HEK293 (cell line): ENCODE results near the gene TBC1D16.

Experiments used
- CTCF ChIA-PET: fragments of 350-600 bp; formaldehyde crosslinking; extraction: SDS; loops from one replicate; lab custom pipeline; 2021; ENCODE audit warnings: antibody characterized with exemption; lab: Yijun Ruan, JAX
- POLR2A ChIA-PET: fragments of 300-600 bp; formaldehyde crosslinking; extraction: SDS; loops from one replicate; lab custom pipeline; 2020; ENCODE audit warnings: antibody characterized with exemption, inconsistent platforms; lab: Yijun Ruan, JAX
- H3K27ac ChIP-seq: fragments of 200-500 bp; sonication (Bioruptor generic); 2 replicates; pipeline ENCODE4 v1.5.1; 2014; ENCODE audit warnings: low read depth, low read length, control low read depth, inconsistent platforms; ENCODE audit errors: extremely low read depth
- H3K36me3 ChIP-seq, 2 experiments: fragments of 200-500 bp in 1 of 2; sonication (Bioruptor generic) in 1 of 2; 1 replicate in 1 of 2; 2 replicates in 1 of 2; pipeline ENCODE4 v1.5.1; 2014 to 2017; ENCODE audit warnings: inconsistent platforms in 2 of 2, low read length in 2 of 2; ENCODE audit not compliant: control insufficient read depth in 2 of 2, insufficient read depth in 1 of 2
- H3K4me1 ChIP-seq: fragments of 200-500 bp; sonication (Bioruptor generic); 2 replicates; pipeline ENCODE4 v1.5.1; 2014; ENCODE audit warnings: mild to moderate bottlenecking, low read length, inconsistent platforms; ENCODE audit not compliant: control insufficient read depth, insufficient read depth
- H3K4me3 ChIP-seq: 2 replicates; pipeline ENCODE4 v1.5.1; 2011; ENCODE audit warnings: low read depth, mild to moderate bottlenecking, control low read depth, low read length, moderate library complexity
- H3K9me3 ChIP-seq: fragments of 200-500 bp; sonication (Bioruptor generic); 2 replicates; pipeline ENCODE4 v1.5.1; 2014; ENCODE audit warnings: low read depth, low read length, inconsistent platforms; ENCODE audit not compliant: control insufficient read depth, insufficient read depth
- EGR2 ChIP-seq: fragments of 450-650 bp; formaldehyde crosslinking; IDR thresholded peaks from 2 replicates; pipeline ENCODE4 v1.5.1; 2016; ENCODE audit warnings: low read depth, missing biosample characterization, missing genetic modification characterization
- ELK4 ChIP-seq: IDR thresholded peaks from 2 replicates; pipeline ENCODE4 v1.6.1; 2011; ENCODE audit warnings: mild to moderate bottlenecking, low read depth, low read length, borderline replicate concordance
- KLF7 ChIP-seq: fragments of 450-650 bp; formaldehyde crosslinking; IDR thresholded peaks from 2 replicates; pipeline ENCODE4 v1.5.1; 2016; ENCODE audit warnings: missing biosample characterization, missing genetic modification characterization, borderline replicate concordance
- YY1 ChIP-seq: fragments of 450-650 bp; formaldehyde crosslinking; IDR thresholded peaks from 2 replicates; pipeline ENCODE4 v1.5.1; 2018; ENCODE audit warnings: missing biosample characterization, missing genetic modification characterization
- ZBTB17 ChIP-seq: fragments of 450-650 bp; formaldehyde crosslinking; IDR thresholded peaks from 2 replicates; pipeline ENCODE4 v1.5.1; 2016; ENCODE audit warnings: missing biosample characterization, missing genetic modification characterization
- ZEB2 ChIP-seq: fragments of 450-650 bp; formaldehyde crosslinking; IDR thresholded peaks from 2 replicates; pipeline ENCODE4 v1.5.1; 2016; ENCODE audit warnings: missing biosample characterization, missing genetic modification characterization
- ZFP41 ChIP-seq: fragments of 450-650 bp; formaldehyde crosslinking; IDR thresholded peaks from 2 replicates; pipeline ENCODE4 v1.5.1; 2016; ENCODE audit warnings: missing biosample characterization, missing genetic modification characterization, borderline replicate concordance
- ZNF2 ChIP-seq: fragments of 450-650 bp; formaldehyde crosslinking; IDR thresholded peaks from 2 replicates; pipeline ENCODE4 v1.5.1; 2016; ENCODE audit warnings: missing biosample characterization, missing genetic modification characterization
- ZNF24 ChIP-seq: fragments of 450-650 bp; formaldehyde crosslinking; IDR thresholded peaks from 2 replicates; pipeline ENCODE4 v1.5.1; 2016; ENCODE audit warnings: missing biosample characterization, missing genetic modification characterization
- ZNF280C ChIP-seq: fragments of 450-650 bp; formaldehyde crosslinking; IDR thresholded peaks from 2 replicates; pipeline ENCODE4 v1.5.1; 2016; ENCODE audit warnings: missing biosample characterization, missing genetic modification characterization
- ZNF324 ChIP-seq: fragments of 450-650 bp; formaldehyde crosslinking; IDR thresholded peaks from 2 replicates; pipeline ENCODE4 v1.5.1; 2016; ENCODE audit warnings: missing biosample characterization, missing genetic modification characterization
- ZNF366 ChIP-seq: fragments of 450-650 bp; formaldehyde crosslinking; conservative IDR thresholded peaks from 2 replicates; pipeline ENCODE4 v1.5.1; 2016; ENCODE audit warnings: missing biosample characterization, missing genetic modification characterization
- ZNF391 ChIP-seq: fragments of 450-650 bp; formaldehyde crosslinking; IDR thresholded peaks from 2 replicates; pipeline ENCODE4 v1.5.1; 2016; ENCODE audit warnings: low read depth, missing biosample characterization, missing genetic modification characterization, borderline replicate concordance
- ZNF449 ChIP-seq: fragments of 450-650 bp; formaldehyde crosslinking; IDR thresholded peaks from 2 replicates; pipeline ENCODE4 v1.5.1; 2017; ENCODE audit warnings: missing biosample characterization, mild to moderate bottlenecking, missing genetic modification characterization, moderate library complexity
- ZNF501 ChIP-seq: fragments of 450-650 bp; formaldehyde crosslinking; IDR thresholded peaks from 2 replicates; pipeline ENCODE4 v1.5.1; 2016; ENCODE audit warnings: missing biosample characterization, missing genetic modification characterization
- ZNF561 ChIP-seq: fragments of 450-650 bp; IDR thresholded peaks from 2 replicates; pipeline ENCODE4 v1.5.1; 2018; ENCODE audit warnings: missing biosample characterization, missing genetic modification characterization, borderline replicate concordance
- ZNF596 ChIP-seq: fragments of 450-650 bp; IDR thresholded peaks from 2 replicates; pipeline ENCODE4 v1.5.0; 2018; ENCODE audit warnings: missing biosample characterization, mild to moderate bottlenecking, missing genetic modification characterization, moderate library complexity
- ZNF624 ChIP-seq: fragments of 450-650 bp; formaldehyde crosslinking; IDR thresholded peaks from 2 replicates; pipeline ENCODE4 v1.5.1; 2017; ENCODE audit warnings: missing biosample characterization, missing genetic modification characterization
- ZNF639 ChIP-seq: fragments of 450-650 bp; formaldehyde crosslinking; IDR thresholded peaks from 2 replicates; pipeline ENCODE4 v1.5.1; 2016; ENCODE audit warnings: missing biosample characterization, missing genetic modification characterization
- ZNF658 ChIP-seq: fragments of 450-650 bp; formaldehyde crosslinking; IDR thresholded peaks from 2 replicates; pipeline ENCODE4; 2016; ENCODE audit warnings: missing biosample characterization, missing genetic modification characterization
- ZNF670 ChIP-seq: fragments of 450-650 bp; formaldehyde crosslinking; IDR thresholded peaks from 2 replicates; pipeline ENCODE4 v1.5.1; 2016; ENCODE audit warnings: missing biosample characterization, missing genetic modification characterization, low read depth
- ZNF704 ChIP-seq: fragments of 450-650 bp; formaldehyde crosslinking; IDR thresholded peaks from 2 replicates; pipeline ENCODE4 v1.5.1; 2016; ENCODE audit warnings: missing biosample characterization, missing genetic modification characterization
- ZSCAN16 ChIP-seq: fragments of 450-650 bp; formaldehyde crosslinking; IDR thresholded peaks from 2 replicates; pipeline ENCODE4 v1.5.1; 2016; ENCODE audit warnings: missing biosample characterization, missing genetic modification characterization
- TF ChIP-seq, protein P1 (sequence below): fragments of 450-650 bp; formaldehyde crosslinking; IDR thresholded peaks from 2 replicates; pipeline ENCODE4 v1.5.1; 2016; ENCODE audit warnings: missing biosample characterization, missing genetic modification characterization, low read depth

Gene TBC1D16

GRCh38 chr17:79948406-79948944 is 87.2 kb downstream of the TBC1D16 start:
- no peak overlapping the region for H3K4me3 ChIP-seq
- peaks cover 0 to 59% of the 10 kb centered on the region in 2 experiments; a peak in 1 of 3 replicates for H3K36me3 ChIP-seq
- no peak for TF ChIP-seq ZNF391
- TF ChIP-seq ELK4, result no peak
- no peak for TF ChIP-seq ZNF596 (tag by site-specific recombination)
- no peak for TF ChIP-seq ZNF24 (tag by site-specific recombination)
- TF ChIP-seq YY1 (tag by site-specific recombination), result no peak
- TF ChIP-seq ZNF624 (tag by site-specific recombination), result no peak
- TF ChIP-seq ZNF2 (tag by site-specific recombination), result no peak
- no peak for TF ChIP-seq ZNF658 (tag by site-specific recombination)
- no peak for TF ChIP-seq KLF7
- no peak for TF ChIP-seq EGR2 (tag by site-specific recombination)
- TF ChIP-seq, all 188 proteins: peak for 0
- H3K9me3 ChIP-seq, result no peaks in the 10 kb centered on the region
- CTCF ChIA-PET, result no interaction called here
- H3K4me1 ChIP-seq, result no peaks in the 10 kb centered on the region
- POLR2A ChIA-PET, result no interaction called here
- H3K27ac ChIP-seq, result no peak overlapping the region

- Histone ChIP-seq H3K36me3 (peaks cover 0 to 68% of the 10 kb centered on the region in 2 experiments; a peak in 1 of 3 replicates), H3K4me3 (no peak overlapping the region), H3K27ac (no peak overlapping the region), H3K4me1 (no peaks in the 10 kb centered on the region), H3K9me3 (no peaks in the 10 kb centered on the region)
- ChIA-PET POLR2A (interaction anchor here (0.6 kb wide), 1 partner anchor 34 kb away, joined by 4 read pairs; no protein-coding TSS in a partner anchor), CTCF (interaction anchor here (1.5 kb wide), 1 partner anchor 23 kb away, joined by 7 read pairs; no protein-coding TSS in a partner anchor)
- TF ChIP-seq ZNF501 (no peak), ZNF366 (no peak), ZFP41 (tag by site-specific recombination) (no peak), ZNF324 (tag by site-specific recombination) (no peak), ZNF561 (tag by site-specific recombination) (no peak), ZEB2 (tag by site-specific recombination) (no peak), ZNF704 (tag by site-specific recombination) (no peak), ZNF280C (tag by site-specific recombination) (no peak), ZSCAN16 (no peak), ZNF449 (no peak), ZNF670 (no peak), ZBTB17 (tag by site-specific recombination) (no peak), ZNF596 (tag by site-specific recombination) (no peak), ZNF639 (tag by site-specific recombination) (no peak)
- TF ChIP-seq, protein P1, sequence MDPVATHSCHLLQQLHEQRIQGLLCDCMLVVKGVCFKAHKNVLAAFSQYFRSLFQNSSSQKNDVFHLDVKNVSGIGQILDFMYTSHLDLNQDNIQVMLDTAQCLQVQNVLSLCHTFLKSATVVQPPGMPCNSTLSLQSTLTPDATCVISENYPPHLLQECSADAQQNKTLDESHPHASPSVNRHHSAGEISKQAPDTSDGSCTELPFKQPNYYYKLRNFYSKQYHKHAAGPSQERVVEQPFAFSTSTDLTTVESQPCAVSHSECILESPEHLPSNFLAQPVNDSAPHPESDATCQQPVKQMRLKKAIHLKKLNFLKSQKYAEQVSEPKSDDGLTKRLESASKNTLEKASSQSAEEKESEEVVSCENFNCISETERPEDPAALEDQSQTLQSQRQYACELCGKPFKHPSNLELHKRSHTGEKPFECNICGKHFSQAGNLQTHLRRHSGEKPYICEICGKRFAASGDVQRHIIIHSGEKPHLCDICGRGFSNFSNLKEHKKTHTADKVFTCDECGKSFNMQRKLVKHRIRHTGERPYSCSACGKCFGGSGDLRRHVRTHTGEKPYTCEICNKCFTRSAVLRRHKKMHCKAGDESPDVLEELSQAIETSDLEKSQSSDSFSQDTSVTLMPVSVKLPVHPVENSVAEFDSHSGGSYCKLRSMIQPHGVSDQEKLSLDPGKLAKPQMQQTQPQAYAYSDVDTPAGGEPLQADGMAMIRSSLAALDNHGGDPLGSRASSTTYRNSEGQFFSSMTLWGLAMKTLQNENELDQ (tag by site-specific recombination), result no peak
These were observed 88.2 kb downstream of the TBC1D16 start for GRCh38 chr17:79947351-79948031.
